ENCODE data around the gene DUXA.

The DUXA gene

DNA sequence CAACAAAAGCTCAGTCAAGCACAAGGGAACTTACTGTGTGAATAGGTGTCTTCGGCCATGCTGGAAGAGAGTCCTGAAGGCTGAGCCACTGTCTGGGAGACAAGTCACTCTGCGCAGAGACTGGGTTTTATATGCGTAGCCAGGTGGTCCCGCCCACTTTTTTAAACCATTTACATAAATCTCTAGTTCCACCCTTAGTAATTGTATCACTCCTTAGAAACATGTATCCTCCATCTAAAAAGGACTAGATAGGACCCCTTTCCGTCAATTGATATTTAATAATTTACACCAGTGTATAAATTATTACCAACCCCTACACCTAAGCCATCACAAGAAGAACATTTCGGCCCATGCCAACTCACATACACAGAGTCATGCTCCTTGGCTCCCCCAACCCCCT, at the start of gene DUXA:
DUXA (minus strand) TSS at position 101 of the 400 bp plus-strand sequence; CDS start at position 59, 42 bp downstream.
- Histone ChIP-seq H3F3A (ENCODE audit: control insufficient read depth, insufficient read depth) (no peaks in the 10 kb centered on the region), H3K27me3 (ENCODE audit: control insufficient read depth, low read length) (no peaks in the 10 kb centered on the region), H3K9me3 (ENCODE audit: control insufficient read depth, insufficient read depth, low read length) (peaks cover 7% of the 10 kb centered on the region; the same call in 1 of the 2 replicates), H3K4me3 (ENCODE audit: low read length) (no peak within 1 kb of the TSS), H3K27ac (ENCODE audit: low read depth, low read length) (no peak within 1 kb of the TSS), H4K20me1 (ENCODE audit: control insufficient read depth, insufficient read depth, low read depth, low read length) (no peaks in the 10 kb centered on the region), H3K4me2 (ENCODE audit: low read length) (no peak within 1 kb of the TSS), H3K9me2 (replicated peaks; ENCODE audit: control insufficient read depth, low read length) (no peaks in the 10 kb centered on the region), H3K79me2 (ENCODE audit: control insufficient read depth, low read length) (no peaks in the 10 kb centered on the region), H3K4me1 (ENCODE audit: control insufficient read depth, low read length) (no peaks in the 10 kb centered on the region), H3K36me3 (ENCODE audit: control insufficient read depth, low read length) (no peaks in the 10 kb centered on the region)
- TF ChIP-seq EZH2phosphoT487 (IDR thresholded peaks at IDR 0.05; ENCODE audit: borderline replicate concordance, low read length), result no peak
- TF ChIP-seq, protein P1, sequence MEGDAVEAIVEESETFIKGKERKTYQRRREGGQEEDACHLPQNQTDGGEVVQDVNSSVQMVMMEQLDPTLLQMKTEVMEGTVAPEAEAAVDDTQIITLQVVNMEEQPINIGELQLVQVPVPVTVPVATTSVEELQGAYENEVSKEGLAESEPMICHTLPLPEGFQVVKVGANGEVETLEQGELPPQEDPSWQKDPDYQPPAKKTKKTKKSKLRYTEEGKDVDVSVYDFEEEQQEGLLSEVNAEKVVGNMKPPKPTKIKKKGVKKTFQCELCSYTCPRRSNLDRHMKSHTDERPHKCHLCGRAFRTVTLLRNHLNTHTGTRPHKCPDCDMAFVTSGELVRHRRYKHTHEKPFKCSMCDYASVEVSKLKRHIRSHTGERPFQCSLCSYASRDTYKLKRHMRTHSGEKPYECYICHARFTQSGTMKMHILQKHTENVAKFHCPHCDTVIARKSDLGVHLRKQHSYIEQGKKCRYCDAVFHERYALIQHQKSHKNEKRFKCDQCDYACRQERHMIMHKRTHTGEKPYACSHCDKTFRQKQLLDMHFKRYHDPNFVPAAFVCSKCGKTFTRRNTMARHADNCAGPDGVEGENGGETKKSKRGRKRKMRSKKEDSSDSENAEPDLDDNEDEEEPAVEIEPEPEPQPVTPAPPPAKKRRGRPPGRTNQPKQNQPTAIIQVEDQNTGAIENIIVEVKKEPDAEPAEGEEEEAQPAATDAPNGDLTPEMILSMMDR (IDR thresholded peaks at IDR 0.05; ENCODE audit: low read depth, low read length, poor library complexity, severe bottlenecking), result no peak

DNA sequence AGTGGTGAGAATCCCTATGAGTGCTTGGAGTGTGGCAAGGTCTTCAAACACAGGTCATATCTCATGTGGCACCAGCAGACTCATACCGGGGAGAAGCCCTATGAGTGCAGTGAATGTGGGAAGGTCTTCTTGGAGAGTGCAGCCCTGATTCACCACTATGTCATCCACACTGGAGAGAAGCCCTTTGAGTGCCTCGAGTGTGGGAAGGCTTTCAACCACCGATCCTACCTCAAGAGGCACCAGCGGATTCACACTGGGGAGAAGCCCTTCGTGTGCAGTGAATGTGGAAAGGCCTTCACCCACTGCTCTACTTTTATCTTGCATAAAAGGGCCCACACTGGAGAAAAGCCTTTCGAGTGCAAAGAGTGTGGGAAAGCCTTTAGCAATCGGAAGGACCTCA, 44.8 kb upstream of the DUXA start:
- Histone ChIP-seq H3K79me2 (ENCODE audit: control insufficient read depth, low read length) (no peaks in the 10 kb centered on the region), H3K4me1 (ENCODE audit: control insufficient read depth, low read length) (no peaks in the 10 kb centered on the region), H3K27me3 (ENCODE audit: control insufficient read depth, low read length) (no peaks in the 10 kb centered on the region), H3K9me3 (ENCODE audit: control insufficient read depth, insufficient read depth, low read length) (peaks cover 9% of the 10 kb centered on the region; the same call in 1 of the 2 replicates), H3K4me2 (ENCODE audit: low read length) (no peak overlapping the region), H3F3A (ENCODE audit: control insufficient read depth, insufficient read depth) (no peaks in the 10 kb centered on the region), H3K27ac (ENCODE audit: low read depth, low read length) (no peak overlapping the region), H3K4me3 (ENCODE audit: low read length) (no peak overlapping the region), H3K9me2 (replicated peaks; ENCODE audit: control insufficient read depth, low read length) (no peaks in the 10 kb centered on the region), H4K20me1 (ENCODE audit: control insufficient read depth, insufficient read depth, low read depth, low read length) (no peaks in the 10 kb centered on the region), H3K36me3 (ENCODE audit: control insufficient read depth, low read length) (no peaks in the 10 kb centered on the region)
- TF ChIP-seq, protein P1 (IDR thresholded peaks at IDR 0.05; ENCODE audit: low read depth, low read length, poor library complexity, severe bottlenecking), result no peak
- no peak for TF ChIP-seq EZH2phosphoT487 (IDR thresholded peaks at IDR 0.05; ENCODE audit: borderline replicate concordance, low read length)

DNA sequence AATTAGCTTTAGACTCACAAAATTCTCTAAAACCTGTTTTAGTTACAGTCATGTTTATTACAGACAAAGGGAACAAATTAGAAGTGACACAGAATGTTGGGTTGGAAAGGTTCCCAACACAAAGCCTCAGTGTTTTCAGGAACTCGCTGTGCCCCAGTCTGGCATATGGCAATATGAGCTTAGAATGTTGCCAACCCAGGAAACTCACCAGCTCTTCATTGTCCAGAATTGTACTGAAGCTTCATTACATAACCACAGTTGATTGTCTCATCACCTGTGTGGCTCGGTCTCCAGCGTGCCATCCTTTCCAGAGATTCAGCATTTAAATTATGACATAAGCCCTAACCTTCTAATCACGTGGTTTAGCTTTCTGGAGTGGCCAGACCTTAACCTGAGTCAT, 43.1 kb upstream of the DUXA start:
- H3K4me3 ChIP-seq (ENCODE audit: low read length), result no peak overlapping the region
- no peaks in the 10 kb centered on the region for H4K20me1 ChIP-seq (ENCODE audit: control insufficient read depth, insufficient read depth, low read depth, low read length)
- no peak overlapping the region for H3K4me2 ChIP-seq (ENCODE audit: low read length)
- no peaks in the 10 kb centered on the region for H3K4me1 ChIP-seq (ENCODE audit: control insufficient read depth, low read length)
- H3K27me3 ChIP-seq (ENCODE audit: control insufficient read depth, low read length), result no peaks in the 10 kb centered on the region
- H3K9me2 ChIP-seq (replicated peaks; ENCODE audit: control insufficient read depth, low read length), result no peaks in the 10 kb centered on the region
- TF ChIP-seq, protein P1 (IDR thresholded peaks at IDR 0.05; ENCODE audit: low read depth, low read length, poor library complexity, severe bottlenecking), result no peak
- TF ChIP-seq EZH2phosphoT487 (IDR thresholded peaks at IDR 0.05; ENCODE audit: borderline replicate concordance, low read length), result no peak
- peaks cover 9% of the 10 kb centered on the region; the same call in 1 of the 2 replicates for H3K9me3 ChIP-seq (ENCODE audit: control insufficient read depth, insufficient read depth, low read length)
- no peaks in the 10 kb centered on the region for H3K79me2 ChIP-seq (ENCODE audit: control insufficient read depth, low read length)
- H3F3A ChIP-seq (ENCODE audit: control insufficient read depth, insufficient read depth), result no peaks in the 10 kb centered on the region
- H3K36me3 ChIP-seq (ENCODE audit: control insufficient read depth, low read length), result no peaks in the 10 kb centered on the region
- no peak overlapping the region for H3K27ac ChIP-seq (ENCODE audit: low read depth, low read length)

Data from DOHH2 (cell line).